Loucy (cell line): ENCODE results near the gene PAQR6.

Experiments used
- H2AFZ ChIP-seq: fragments of 200-600 bp; sonication (generic); 2 replicates; pipeline ENCODE4 v1.6.0; 2016; ENCODE audit warnings: antibody characterized with exemption, mild to moderate bottlenecking, low read length, moderate library complexity
- H3F3A ChIP-seq: fragments of 200-600 bp; 2 replicates; pipeline ENCODE4 v1.6.0; 2016; ENCODE audit warnings: antibody characterized with exemption, low read depth, mild to moderate bottlenecking
- H3K27me3 ChIP-seq: fragments of 200-600 bp; sonication (generic); 2 replicates; pipeline ENCODE4 v1.6.1; 2014; ENCODE audit warnings: low read length, mild to moderate bottlenecking; ENCODE audit not compliant: insufficient read depth, poor library complexity, severe bottlenecking
- H3K36me3 ChIP-seq: fragments of 200-600 bp; sonication (generic); 2 replicates; pipeline ENCODE4 v1.6.1; 2016; ENCODE audit warnings: low read length; ENCODE audit not compliant: insufficient read depth
- H3K4me1 ChIP-seq: fragments of 200-600 bp; sonication (generic); 2 replicates; pipeline ENCODE4 v1.5.1; 2014; ENCODE audit warnings: low read length, mild to moderate bottlenecking; ENCODE audit not compliant: insufficient read depth, poor library complexity, severe bottlenecking
- H3K4me2 ChIP-seq: fragments of 200-600 bp; sonication (generic); 2 replicates; pipeline ENCODE4 v1.6.0; 2014; ENCODE audit warnings: antibody characterized with exemption, low read length, low read depth, mild to moderate bottlenecking; ENCODE audit not compliant: poor library complexity, severe bottlenecking
- H3K4me3 ChIP-seq: fragments of 200-600 bp; sonication (generic); 2 replicates; pipeline ENCODE4 v1.5.1; 2014; ENCODE audit warnings: low read length, mild to moderate bottlenecking, mixed read lengths; ENCODE audit not compliant: poor library complexity, severe bottlenecking
- H3K79me2 ChIP-seq: fragments of 200-600 bp; sonication (generic); 2 replicates; pipeline ENCODE4 v1.6.1; 2014; ENCODE audit warnings: low read length; ENCODE audit not compliant: insufficient read depth
- H3K9ac ChIP-seq: fragments of 200-600 bp; sonication (generic); 2 replicates; pipeline ENCODE4 v1.6.0; 2014; ENCODE audit warnings: mild to moderate bottlenecking, low read depth, low read length, moderate library complexity; ENCODE audit not compliant: poor library complexity, severe bottlenecking
- H3K9me2 ChIP-seq: fragments of 200-600 bp; sonication (generic); replicated peaks from 2 replicates; pipeline ENCODE4 v1.6.1; 2016; ENCODE audit warnings: low read depth, low read length, mixed read lengths
- H3K9me3 ChIP-seq: fragments of 200-600 bp; sonication (generic); 2 replicates; pipeline ENCODE4 v1.6.1; 2014; ENCODE audit warnings: mild to moderate bottlenecking, antibody characterized with exemption, low read length, low read depth; ENCODE audit not compliant: insufficient read depth
- H4K20me1 ChIP-seq: fragments of 200-600 bp; sonication (generic); 2 replicates; pipeline ENCODE4 v1.6.0; 2014; ENCODE audit warnings: antibody characterized with exemption, low read length, mild to moderate bottlenecking; ENCODE audit not compliant: insufficient read depth, poor library complexity, severe bottlenecking
- EZH2phosphoT487 ChIP-seq: fragments of 200-600 bp; IDR thresholded peaks from 2 replicates; pipeline ENCODE4 v1.6.1; 2018; ENCODE audit warnings: antibody characterized with exemption, mild to moderate bottlenecking, moderate library complexity, borderline replicate concordance
- TF ChIP-seq, protein P1 (sequence below): fragments of 200-600 bp; sonication (generic); conservative IDR thresholded peaks from 2 replicates; pipeline ENCODE4 v1.5.1; 2014; ENCODE audit warnings: mild to moderate bottlenecking, antibody characterized with exemption, low read length

PAQR6 gene

DNA sequence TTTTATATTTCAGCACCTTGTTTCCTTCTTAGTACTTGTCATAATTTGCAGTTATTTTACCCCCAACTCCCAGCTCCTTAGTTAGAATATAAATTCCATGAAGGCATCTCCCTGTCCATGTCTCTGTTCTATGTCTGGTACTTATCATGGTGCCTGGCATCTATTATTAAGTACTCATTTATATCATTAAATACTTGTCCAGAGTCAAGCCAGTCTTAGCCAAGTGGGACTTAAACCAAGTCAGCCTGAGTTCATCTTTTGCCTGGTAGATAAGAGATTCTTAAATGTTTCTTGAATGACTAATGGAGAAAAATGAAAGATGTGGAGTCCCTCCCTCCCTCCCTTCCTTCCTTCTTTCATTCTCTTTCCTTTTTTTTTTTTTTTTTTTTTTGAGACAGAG is 44.5 kb downstream of the PAQR6 start:
- peaks cover 34% of the 10 kb centered on the region for H3K4me1 ChIP-seq
- no peaks in the 10 kb centered on the region for H3K27me3 ChIP-seq
- H2AFZ ChIP-seq, result no peak overlapping the region
- no peak for TF ChIP-seq EZH2phosphoT487
- TF ChIP-seq, protein P1, sequence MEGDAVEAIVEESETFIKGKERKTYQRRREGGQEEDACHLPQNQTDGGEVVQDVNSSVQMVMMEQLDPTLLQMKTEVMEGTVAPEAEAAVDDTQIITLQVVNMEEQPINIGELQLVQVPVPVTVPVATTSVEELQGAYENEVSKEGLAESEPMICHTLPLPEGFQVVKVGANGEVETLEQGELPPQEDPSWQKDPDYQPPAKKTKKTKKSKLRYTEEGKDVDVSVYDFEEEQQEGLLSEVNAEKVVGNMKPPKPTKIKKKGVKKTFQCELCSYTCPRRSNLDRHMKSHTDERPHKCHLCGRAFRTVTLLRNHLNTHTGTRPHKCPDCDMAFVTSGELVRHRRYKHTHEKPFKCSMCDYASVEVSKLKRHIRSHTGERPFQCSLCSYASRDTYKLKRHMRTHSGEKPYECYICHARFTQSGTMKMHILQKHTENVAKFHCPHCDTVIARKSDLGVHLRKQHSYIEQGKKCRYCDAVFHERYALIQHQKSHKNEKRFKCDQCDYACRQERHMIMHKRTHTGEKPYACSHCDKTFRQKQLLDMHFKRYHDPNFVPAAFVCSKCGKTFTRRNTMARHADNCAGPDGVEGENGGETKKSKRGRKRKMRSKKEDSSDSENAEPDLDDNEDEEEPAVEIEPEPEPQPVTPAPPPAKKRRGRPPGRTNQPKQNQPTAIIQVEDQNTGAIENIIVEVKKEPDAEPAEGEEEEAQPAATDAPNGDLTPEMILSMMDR, result no peak
- peaks cover 6% of the 10 kb centered on the region for H4K20me1 ChIP-seq
- H3K36me3 ChIP-seq, result peaks cover 16% of the 10 kb centered on the region; the same call in 1 of the 2 replicates
- H3F3A ChIP-seq, result no peaks in the 10 kb centered on the region
- no peak overlapping the region for H3K9ac ChIP-seq
- no peaks in the 10 kb centered on the region for H3K9me2 ChIP-seq
- H3K79me2 ChIP-seq, result peaks cover 41% of the 10 kb centered on the region; the same call in 1 of the 2 replicates
- no peak overlapping the region for H3K4me3 ChIP-seq
- H3K9me3 ChIP-seq, result no peaks in the 10 kb centered on the region
- peak overlapping the region; percentile 96 for H3K4me2 ChIP-seq

DNA sequence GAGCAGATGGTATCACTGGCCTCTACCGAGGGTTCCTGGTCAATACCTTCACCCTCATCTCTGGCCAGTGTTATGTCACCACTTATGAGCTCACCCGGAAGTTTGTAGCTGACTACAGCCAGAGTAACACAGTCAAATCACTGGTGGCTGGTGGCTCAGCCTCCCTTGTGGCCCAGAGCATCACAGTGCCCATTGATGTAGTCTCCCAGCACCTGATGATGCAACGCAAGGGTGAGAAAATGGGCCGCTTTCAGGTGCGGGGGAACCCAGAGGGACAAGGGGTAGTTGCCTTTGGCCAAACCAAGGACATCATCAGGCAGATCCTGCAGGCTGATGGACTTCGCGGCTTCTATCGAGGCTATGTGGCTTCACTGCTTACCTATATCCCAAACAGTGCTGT is 47.8 kb downstream of the PAQR6 start:
- Histone ChIP-seq H3K79me2 (peaks cover 73% of the 10 kb centered on the region), H3K4me2 (peak overlapping the region; percentile 96), H3K9ac (peak overlapping the region; percentile 34), H3K27me3 (no peaks in the 10 kb centered on the region), H3K36me3 (peaks cover 7% of the 10 kb centered on the region; the same call in 1 of the 2 replicates), H4K20me1 (peaks cover 9% of the 10 kb centered on the region), H3K9me2 (no peaks in the 10 kb centered on the region), H2AFZ (no peak overlapping the region), H3K4me1 (peaks cover 63% of the 10 kb centered on the region), H3K4me3 (peak overlapping the region; percentile 50), H3K9me3 (no peaks in the 10 kb centered on the region), H3F3A (no peaks in the 10 kb centered on the region)
- TF ChIP-seq, protein P1, result no peak
- TF ChIP-seq EZH2phosphoT487, result no peak

DNA sequence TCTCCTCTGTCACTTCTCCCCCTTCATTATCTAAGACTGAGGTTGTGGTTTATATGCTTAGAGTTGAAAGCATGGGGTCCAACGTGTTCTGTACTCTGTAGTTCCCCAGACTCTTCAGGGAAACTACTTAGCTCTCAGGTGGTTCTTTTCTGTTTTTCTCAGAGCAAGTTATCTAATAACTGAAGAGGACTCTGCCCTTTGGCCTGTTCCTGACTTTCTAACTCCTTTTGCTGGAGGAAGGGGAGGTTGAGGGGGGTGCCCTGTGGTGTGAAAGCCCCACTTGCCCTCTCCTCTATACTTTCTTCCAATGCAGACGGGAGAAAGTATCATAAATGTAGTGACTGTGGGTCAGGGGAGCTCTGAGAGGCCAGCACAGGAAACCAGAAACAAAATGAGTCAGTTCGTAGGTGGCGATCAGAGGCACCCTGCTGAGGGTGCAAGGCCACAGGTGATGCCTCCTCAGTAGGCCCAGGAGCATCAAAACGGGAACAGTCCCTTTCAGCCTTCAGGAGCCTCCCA is 49.0 kb downstream of the PAQR6 start:
- Histone ChIP-seq H2AFZ (no peak overlapping the region), H3K9me3 (no peaks in the 10 kb centered on the region), H3K9ac (peak overlapping the region; percentile 46), H4K20me1 (peaks cover 17% of the 10 kb centered on the region), H3F3A (no peaks in the 10 kb centered on the region), H3K4me1 (peaks cover 63% of the 10 kb centered on the region), H3K4me3 (peak overlapping the region; percentile 33), H3K4me2 (peak overlapping the region; percentile 96), H3K36me3 (peaks cover 7% of the 10 kb centered on the region; the same call in 1 of the 2 replicates), H3K9me2 (no peaks in the 10 kb centered on the region), H3K27me3 (no peaks in the 10 kb centered on the region), H3K79me2 (peaks cover 80% of the 10 kb centered on the region)
- TF ChIP-seq EZH2phosphoT487, result no peak
- TF ChIP-seq, protein P1, result no peak
